Parathyroid adenoma (tissue), 2 donors: ENCODE measurements around the gene TCF7L2.

Source experiments
- H2AFZ ChIP-seq: fragments of 300-600 bp; sonication (generic); one replicate; pipeline ENCODE4 v1.7.0; 2017; ENCODE audit warnings: antibody characterized with exemption, mild to moderate bottlenecking
- H3K27ac ChIP-seq: fragments of 300-600 bp; sonication (generic); one replicate; pipeline ENCODE4 v1.7.0; 2017
- H3K27me3 ChIP-seq: fragments of 300-600 bp; sonication (generic); one replicate; pipeline ENCODE4 v1.7.0; 2017; ENCODE audit warnings: low read length; ENCODE audit not compliant: control insufficient read depth, insufficient read depth
- H3K36me3 ChIP-seq: fragments of 300-600 bp; sonication (generic); one replicate; pipeline ENCODE4 v1.7.0; 2017; ENCODE audit warnings: low read length; ENCODE audit not compliant: control insufficient read depth, insufficient read depth
- H3K4me1 ChIP-seq: fragments of 300-600 bp; sonication (generic); one replicate; pipeline ENCODE4 v1.7.0; 2017; ENCODE audit warnings: control low read depth
- H3K4me2 ChIP-seq: fragments of 300-600 bp; sonication (generic); one replicate; pipeline ENCODE4 v1.7.0; 2017; ENCODE audit warnings: low read length
- H3K4me3 ChIP-seq: fragments of 300-600 bp; sonication (generic); one replicate; pipeline ENCODE4 v1.7.0; 2017; ENCODE audit warnings: low read depth, low read length
- H3K79me2 ChIP-seq: fragments of 300-600 bp; sonication (generic); one replicate; pipeline ENCODE4 v1.7.0; 2017; ENCODE audit warnings: control low read depth
- H3K9ac ChIP-seq: fragments of 300-600 bp; sonication (generic); one replicate; pipeline ENCODE4 v1.7.0; 2017; ENCODE audit warnings: mild to moderate bottlenecking
- H3K9me3 ChIP-seq: fragments of 300-600 bp; sonication (generic); one replicate; pipeline ENCODE4 v1.7.0; 2017; ENCODE audit warnings: low read length; ENCODE audit not compliant: control insufficient read depth
- CTCF ChIP-seq: fragments of 300-600 bp; sonication (generic); IDR thresholded peaks from one replicate; pipeline ENCODE4 v1.7.0; 2017; ENCODE audit warnings: antibody characterized with exemption, mild to moderate bottlenecking
- donor health status: primary hyperparathyroidism.

Gene TCF7L2

GRCh38 chr10:113183573-113183972 lies 233.5 kb downstream of the TCF7L2 start:
- H3K79me2 ChIP-seq = no peaks in the 10 kb centered on the region
- H3K9ac ChIP-seq = no peak overlapping the region
- H3K27ac ChIP-seq = no peak overlapping the region
- no peaks in the 10 kb centered on the region for H3K4me1 ChIP-seq
- no peaks in the 10 kb centered on the region for H3K36me3 ChIP-seq
- H3K27me3 ChIP-seq = no peaks in the 10 kb centered on the region
- TF ChIP-seq CTCF = no peak
- no peak overlapping the region for H2AFZ ChIP-seq
- H3K9me3 ChIP-seq = no peaks in the 10 kb centered on the region
- H3K4me3 ChIP-seq = no peak overlapping the region
- no peak overlapping the region for H3K4me2 ChIP-seq

GRCh38 chr10:113187063-113187777 lies 237.2 kb downstream of the TCF7L2 start:
- no peaks in the 10 kb centered on the region for H3K27me3 ChIP-seq
- H3K9ac ChIP-seq = no peak overlapping the region
- no peak overlapping the region for H3K4me3 ChIP-seq
- H3K4me2 ChIP-seq = no peak overlapping the region
- H3K9me3 ChIP-seq = no peaks in the 10 kb centered on the region
- no peak overlapping the region for H3K27ac ChIP-seq
- H3K4me1 ChIP-seq = no peaks in the 10 kb centered on the region
- no peaks in the 10 kb centered on the region for H3K79me2 ChIP-seq
- no peak for TF ChIP-seq CTCF
- no peak overlapping the region for H2AFZ ChIP-seq
- no peaks in the 10 kb centered on the region for H3K36me3 ChIP-seq

GRCh38 chr10:113199459-113199858 lies 249.4 kb downstream of the TCF7L2 start:
- Histone ChIP-seq H3K27me3 (no peaks in the 10 kb centered on the region), H3K4me2 (no peak overlapping the region), H3K9me3 (no peaks in the 10 kb centered on the region), H2AFZ (no peak overlapping the region), H3K27ac (no peak overlapping the region), H3K36me3 (no peaks in the 10 kb centered on the region), H3K9ac (no peak overlapping the region), H3K4me1 (no peaks in the 10 kb centered on the region), H3K79me2 (no peaks in the 10 kb centered on the region), H3K4me3 (no peak overlapping the region)
- no peak for TF ChIP-seq CTCF

GRCh38 chr10:113202011-113202410 lies 252.0 kb downstream of the TCF7L2 start:
- Histone ChIP-seq H3K9me3 (no peaks in the 10 kb centered on the region), H3K36me3 (no peaks in the 10 kb centered on the region), H2AFZ (no peak overlapping the region), H3K79me2 (no peaks in the 10 kb centered on the region), H3K4me3 (no peak overlapping the region), H3K4me2 (no peak overlapping the region), H3K27me3 (no peaks in the 10 kb centered on the region), H3K27ac (no peak overlapping the region), H3K9ac (no peak overlapping the region), H3K4me1 (no peaks in the 10 kb centered on the region)
- no peak for TF ChIP-seq CTCF

GRCh38 chr10:113207924-113208323 lies 257.9 kb downstream of the TCF7L2 start:
- H3K4me3 ChIP-seq = no peak overlapping the region
- no peak overlapping the region for H3K4me2 ChIP-seq
- no peak overlapping the region for H3K27ac ChIP-seq
- H3K27me3 ChIP-seq = no peaks in the 10 kb centered on the region
- H2AFZ ChIP-seq = no peak overlapping the region
- no peaks in the 10 kb centered on the region for H3K36me3 ChIP-seq
- no peak for TF ChIP-seq CTCF
- no peaks in the 10 kb centered on the region for H3K9me3 ChIP-seq
- H3K79me2 ChIP-seq = no peaks in the 10 kb centered on the region
- no peak overlapping the region for H3K9ac ChIP-seq
- no peaks in the 10 kb centered on the region for H3K4me1 ChIP-seq
